Measurements from ENCODE around the gene KCNK4.
"Not testable (repeated sequence)": the region's sequence is repeated elsewhere in the genome, so short reads cannot be mapped to it uniquely, and the experiment has no call there.

Gene KCNK4

DNA sequence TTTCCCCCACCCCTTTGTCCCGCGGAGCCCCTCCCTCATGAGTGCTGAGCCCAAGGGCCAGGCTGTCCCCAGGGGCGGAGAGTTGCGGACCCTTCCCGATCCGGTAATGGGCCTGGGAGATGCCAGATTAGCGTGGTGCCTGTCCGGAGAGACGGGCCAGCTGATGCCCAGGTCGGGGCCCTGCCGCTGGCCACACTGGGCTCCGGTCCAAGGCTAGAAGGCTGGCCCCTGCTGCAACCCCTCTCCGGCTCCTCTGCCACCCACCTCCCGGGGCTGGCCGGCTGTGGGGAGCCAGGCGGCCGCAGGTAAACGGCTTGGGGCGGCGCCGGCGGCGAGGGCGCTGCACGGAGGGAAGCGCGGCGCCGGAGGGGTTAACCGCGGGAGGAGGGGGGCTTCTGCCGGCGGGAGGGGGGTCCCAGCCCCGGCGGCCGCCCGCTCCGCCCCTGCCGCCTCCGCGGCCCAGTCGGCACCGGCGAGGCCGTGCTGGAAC, at the start of gene KCNK4:
TSS of gene KCNK4 (plus strand) at position 41 of the 490 bp plus-strand sequence. CDS start 1,717 bp downstream, outside the sequence.
- DNase-seq (ENCODE audit: low read depth in 2 of 2, low spot score in 1 of 2): no peak

DNA sequence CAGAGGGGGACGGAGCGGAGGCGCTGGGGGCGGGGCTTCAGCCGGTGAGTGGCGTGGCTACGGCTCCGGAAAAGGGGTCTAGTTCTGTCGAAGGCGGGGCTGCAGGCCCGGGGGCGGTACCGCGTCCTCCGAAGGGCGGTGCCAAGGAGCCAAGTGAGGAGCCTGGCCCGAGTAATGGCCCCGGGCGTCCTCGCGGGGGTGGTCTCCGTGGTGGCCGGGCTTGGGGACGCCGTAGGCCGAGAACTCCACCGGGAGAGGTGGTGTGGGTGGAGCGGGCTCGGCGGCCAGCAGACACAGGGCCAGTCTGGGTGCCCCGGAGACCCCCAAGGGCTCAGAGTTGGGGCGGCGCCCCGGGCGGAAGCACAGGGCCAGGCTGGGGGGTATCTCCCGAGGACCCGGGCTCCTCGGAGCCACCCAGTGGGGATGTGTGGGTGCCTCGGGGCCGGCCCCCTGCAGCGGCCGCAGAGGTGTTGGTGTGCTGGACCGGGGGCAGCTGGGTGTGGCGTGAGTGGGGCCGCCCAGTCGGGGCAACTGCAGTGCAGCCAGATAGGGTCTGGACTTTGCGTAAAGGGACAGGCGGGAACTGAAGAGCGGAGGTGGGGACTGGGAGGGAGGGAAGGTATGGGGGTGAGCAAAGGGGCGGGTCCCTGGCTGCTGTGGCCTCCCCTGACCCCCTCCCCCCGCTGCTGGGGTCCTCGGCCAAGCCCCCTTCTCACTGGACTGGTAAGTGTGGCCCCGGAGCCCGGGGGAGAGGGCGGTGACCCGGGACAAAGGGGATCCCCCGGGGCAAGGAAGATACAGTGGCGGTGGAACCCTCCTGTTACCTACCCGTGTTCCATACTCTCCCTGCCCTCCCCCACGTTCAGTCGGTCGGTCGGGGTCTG, 49.4 kb upstream of the KCNK4 start:
- DNase-seq (ENCODE audit: low read depth in 2 of 2, low spot score in 1 of 2): no peak

DNA sequence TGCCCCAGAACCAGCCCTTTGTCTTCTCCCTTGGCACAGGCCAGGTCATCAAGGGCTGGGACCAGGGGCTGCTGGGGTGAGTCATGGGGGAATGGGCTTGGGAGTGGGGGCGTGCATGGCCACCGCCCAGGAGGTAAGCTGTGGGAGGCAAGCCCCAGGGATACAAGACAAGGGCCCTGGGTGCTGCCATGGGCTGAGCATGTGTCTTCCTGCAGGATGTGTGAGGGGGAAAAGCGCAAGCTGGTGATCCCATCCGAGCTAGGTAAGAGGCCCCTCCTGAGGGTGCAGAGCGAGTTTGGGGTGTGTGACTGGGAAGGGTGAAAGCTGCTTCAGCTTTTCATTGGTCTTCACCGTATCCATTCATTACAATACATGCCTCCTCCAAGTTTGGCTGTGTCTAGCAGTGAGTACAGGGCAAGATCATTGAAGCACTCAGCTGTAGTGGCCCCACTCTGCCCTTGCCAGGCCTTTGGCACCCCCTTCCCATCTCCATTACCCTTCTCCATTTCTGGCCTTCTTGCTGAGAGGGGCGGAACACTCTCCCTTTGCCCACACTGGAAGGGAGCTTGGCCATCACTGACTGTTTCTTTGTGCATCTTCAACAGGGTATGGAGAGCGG, 47.8 kb upstream of the KCNK4 start:
- no peak for DNase-seq (ENCODE audit: low read depth in 2 of 2, low spot score in 1 of 2)

DNA sequence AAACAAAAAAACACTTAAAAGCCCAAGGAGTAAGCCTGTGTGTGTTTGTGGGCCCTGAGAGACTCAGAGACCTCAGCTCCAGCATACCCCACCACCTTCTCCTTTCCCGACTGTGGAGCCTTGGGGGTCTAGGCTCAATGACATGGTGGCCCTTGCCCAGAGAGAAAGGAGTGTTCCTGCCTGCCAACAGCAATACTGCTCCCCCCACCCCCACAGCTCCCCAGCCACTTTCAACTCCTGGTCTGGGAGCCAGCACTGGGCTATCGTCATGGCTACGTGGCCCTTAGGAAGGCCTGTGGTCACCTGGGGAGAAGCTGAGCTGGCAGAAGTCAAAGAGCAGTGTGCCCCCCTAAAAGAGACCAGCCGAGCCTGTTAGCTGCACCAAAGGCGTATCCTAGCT, 47.0 kb upstream of the KCNK4 start:
- no peak for DNase-seq (ENCODE audit: low read depth in 2 of 2, low spot score in 1 of 2)

DNA sequence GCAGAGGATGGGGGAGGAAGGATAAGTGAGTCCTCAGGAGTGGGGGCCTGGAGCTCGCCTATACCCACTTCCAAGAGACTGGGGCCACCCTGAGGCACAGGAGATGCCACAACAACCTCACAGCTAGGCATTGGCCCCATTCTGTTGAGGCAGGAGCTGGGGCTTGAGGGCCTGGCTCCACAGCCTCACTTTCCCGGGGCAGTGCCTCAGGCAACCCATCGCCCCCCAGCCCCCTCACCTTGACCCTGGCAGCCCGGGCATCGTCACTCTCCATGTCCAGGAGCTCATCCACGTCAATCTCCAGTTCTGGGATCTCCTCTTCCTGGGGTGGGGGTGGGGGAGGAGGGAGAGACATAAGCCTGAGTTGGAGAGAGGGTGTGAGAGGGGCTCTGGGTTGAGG, 46.1 kb upstream of the KCNK4 start:
- no peak for DNase-seq (ENCODE audit: low read depth in 2 of 2, low spot score in 1 of 2)

DNA sequence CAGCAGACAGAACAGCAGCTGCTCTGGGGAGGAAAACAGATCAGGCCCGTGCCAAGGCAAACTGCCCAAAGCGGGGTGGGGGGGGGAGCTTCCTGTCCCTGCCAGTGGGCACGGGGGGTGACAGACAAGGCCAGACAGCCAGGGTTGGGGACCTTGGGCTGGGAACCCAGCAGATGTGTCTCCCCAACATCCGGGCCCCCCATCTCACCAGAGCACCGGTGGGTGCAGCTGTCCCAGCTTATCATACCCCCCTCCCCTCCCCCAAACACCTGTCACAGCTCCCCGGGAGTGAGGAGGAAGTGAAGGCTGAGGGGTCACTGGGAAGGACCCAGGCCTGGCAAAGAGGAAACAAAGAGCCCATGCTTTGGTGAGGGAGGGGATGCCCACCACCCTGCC, 45.7 kb upstream of the KCNK4 start:
- no peak for DNase-seq (ENCODE audit: low read depth in 2 of 2, low spot score in 1 of 2)

DNA sequence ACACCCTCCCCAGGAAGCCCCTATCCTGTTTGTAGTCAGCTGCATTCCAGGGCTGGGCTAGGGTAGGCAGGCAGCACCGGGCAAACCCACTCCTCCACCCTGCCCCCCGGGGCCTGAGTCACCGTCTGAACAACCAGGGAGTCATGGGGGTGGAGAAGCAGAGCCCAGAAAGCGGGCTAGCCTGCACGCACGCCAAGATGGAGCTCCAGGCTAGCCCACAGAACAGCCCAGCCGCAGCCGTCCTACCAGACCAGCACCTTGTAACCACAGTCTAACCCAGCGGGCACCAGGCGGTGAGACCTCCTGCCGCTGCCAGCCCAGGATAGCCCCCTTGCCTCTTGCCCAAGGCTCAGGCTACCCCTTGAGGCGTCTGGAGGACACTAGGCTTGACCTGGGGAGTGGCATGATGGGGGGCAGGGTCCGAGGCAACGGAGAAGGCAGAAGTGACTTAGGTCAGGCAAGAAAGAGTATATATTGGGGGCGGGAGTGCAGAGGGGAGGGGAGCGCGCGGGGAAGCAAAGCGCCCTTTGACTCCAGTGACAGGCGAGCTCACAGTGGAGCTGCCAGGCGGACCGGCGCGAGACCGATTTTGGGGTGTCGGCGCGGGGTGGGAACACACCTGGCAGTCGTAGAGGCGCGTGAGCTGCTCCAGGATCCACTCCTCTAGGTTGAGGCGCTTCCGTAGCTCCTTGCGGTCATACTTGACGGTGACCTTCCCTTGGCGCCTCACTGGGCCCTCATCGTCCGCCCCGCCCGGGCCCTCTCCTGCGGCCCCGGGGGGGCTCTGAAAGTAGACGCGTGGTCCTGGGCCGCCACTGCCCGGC, 45.1 kb upstream of the KCNK4 start:
- DNase-seq (ENCODE audit: low read depth in 2 of 2, low spot score in 1 of 2): peak in 1 of 2 donors; percentile 39

DNA sequence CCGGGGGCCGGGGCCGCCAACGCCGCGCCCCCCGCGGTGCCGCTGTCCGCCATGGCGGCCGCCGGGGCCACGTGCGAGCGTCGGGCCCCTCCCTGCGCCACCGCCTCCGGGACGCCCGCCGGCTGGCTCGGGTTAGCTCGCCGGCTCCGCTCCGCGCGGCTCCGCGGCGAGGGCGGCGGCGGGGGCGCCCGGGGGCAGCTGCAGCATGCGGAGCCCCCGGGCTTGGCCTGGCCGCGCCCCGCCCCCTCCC, 44.6 kb upstream of the KCNK4 start:
- not testable (repeated sequence) for DNase-seq (ENCODE audit: low read depth in 2 of 2, low spot score in 1 of 2)

DNA sequence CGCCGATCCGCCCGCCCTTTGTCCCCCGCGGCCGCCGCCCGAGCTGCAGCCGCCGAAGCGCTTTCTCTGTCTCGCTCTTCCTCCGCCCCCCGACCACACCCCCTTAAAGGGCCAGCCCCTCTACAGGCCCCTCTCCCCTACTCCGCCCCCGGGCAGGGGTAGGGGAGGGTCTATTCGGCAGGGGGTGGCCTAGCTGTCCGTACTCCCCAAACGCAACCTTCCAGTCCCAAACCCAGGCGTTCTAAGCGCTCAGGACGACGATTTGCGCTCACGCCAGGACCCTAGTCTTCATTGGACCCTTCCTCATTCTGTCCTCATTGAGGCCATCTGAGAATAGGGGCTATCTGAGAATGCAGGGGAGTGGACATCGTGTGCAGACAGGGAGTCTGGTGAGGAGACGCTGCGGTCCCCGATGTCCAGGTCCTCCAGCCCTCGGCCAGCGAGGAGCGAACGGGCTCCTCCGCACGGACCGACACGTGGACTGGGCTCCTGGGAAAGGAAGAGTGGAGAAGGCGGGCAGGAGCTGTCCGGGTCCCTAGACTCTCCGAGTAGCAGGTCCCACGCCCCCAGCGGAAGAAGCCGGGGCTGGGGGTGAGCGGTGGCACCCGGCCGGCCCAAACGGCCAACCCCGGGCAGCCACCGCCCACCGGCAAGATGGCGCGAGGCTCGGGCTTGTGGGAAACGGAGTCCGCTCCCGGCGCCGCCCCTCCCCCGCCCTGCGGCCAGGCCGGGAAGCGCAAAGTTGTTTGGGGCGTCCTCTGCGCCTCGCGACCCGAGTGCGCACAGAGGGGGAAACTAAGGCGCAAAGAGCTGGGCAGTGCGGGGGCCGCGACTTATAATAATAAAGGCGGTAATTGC, 44.0 kb upstream of the KCNK4 start, which contains the start of gene PPP1R14B:
TSS of gene PPP1R14B (minus strand) at position 73 of the 858 bp plus-strand sequence. CDS start 270 bp downstream, outside the sequence.
- no peak for DNase-seq (ENCODE audit: low read depth in 2 of 2, low spot score in 1 of 2)

DNA sequence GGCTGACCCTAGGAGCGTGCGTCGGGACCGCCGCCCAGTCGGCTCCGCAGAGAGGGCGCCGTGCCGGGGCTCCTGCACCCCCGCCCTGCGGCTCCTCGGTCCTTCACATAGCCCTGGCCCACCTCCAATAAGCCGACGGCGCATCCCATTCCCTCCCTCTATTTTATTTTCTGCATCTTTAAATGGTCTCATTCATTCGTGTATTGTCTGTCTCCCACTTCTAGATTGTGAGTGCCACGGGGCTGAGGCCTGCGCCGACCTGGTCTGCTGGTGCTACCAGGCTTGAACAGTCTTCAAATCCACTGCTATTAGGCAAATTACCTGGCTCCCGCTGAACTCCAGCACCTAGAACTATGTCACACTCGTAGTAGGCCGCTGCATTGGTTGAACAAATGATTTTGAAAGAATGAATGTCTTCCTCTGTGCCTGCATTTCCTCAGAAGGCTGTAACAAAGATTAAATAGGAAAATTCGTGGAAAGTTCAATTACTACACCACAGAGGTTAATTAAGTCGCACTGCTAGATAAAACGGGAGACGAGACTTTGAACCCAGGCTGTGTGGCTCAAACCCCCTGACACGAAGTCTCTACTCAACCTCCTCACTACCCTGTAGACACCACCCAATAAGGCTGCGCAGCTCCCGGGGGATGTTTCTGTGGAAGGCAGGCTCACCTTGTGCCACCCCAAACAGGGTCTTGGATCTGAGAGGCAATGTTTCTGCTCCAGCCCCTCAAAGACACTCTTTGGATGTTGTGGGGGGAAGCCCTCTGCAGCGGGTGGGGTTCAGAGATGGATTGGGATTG, 43.2 kb upstream of the KCNK4 start:
- no peak for DNase-seq (ENCODE audit: low read depth in 2 of 2, low spot score in 1 of 2)

DNA sequence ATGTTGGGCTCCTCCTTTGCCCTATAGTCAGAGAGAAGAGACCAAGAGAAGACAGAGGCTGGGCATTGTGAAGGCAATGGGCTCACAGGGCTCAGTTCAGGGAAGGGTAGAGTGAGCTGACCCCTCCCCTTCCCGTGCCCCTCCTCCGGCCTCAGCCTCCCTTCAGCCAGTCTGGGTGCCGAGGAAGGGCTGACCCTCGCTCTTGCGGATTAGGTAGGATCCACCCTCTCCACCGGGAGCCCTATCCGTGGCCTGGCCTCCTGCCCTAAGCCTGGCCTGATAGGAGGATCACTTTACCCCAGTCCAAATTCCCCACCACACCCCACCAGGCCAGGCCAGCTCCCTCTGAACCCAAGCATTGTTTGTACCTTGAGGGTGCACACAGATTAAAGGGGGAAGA, 42.5 kb upstream of the KCNK4 start:
- no peak for DNase-seq (ENCODE audit: low read depth in 2 of 2, low spot score in 1 of 2)

DNA sequence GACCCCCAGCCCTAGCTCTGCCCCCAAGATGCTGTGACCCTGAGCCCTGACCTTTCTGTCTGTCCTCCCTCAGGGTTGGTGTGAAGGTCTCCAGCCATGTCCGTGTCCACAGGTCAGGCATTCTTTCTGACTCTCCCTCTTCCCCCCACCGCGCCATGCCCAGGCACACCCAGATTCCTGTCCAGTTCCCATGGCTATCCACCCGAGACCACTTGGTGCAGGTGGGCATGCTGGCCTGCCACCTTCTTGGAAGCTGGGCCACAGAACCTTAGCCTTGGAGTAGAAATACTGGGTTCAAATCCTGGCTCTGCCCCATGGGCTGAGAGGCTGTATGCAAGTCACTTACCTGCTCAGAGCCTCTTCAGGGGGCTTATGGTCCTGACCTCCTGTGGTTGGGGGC, 42.1 kb upstream of the KCNK4 start:
- no peak for DNase-seq (ENCODE audit: low read depth in 2 of 2, low spot score in 1 of 2)

DNA sequence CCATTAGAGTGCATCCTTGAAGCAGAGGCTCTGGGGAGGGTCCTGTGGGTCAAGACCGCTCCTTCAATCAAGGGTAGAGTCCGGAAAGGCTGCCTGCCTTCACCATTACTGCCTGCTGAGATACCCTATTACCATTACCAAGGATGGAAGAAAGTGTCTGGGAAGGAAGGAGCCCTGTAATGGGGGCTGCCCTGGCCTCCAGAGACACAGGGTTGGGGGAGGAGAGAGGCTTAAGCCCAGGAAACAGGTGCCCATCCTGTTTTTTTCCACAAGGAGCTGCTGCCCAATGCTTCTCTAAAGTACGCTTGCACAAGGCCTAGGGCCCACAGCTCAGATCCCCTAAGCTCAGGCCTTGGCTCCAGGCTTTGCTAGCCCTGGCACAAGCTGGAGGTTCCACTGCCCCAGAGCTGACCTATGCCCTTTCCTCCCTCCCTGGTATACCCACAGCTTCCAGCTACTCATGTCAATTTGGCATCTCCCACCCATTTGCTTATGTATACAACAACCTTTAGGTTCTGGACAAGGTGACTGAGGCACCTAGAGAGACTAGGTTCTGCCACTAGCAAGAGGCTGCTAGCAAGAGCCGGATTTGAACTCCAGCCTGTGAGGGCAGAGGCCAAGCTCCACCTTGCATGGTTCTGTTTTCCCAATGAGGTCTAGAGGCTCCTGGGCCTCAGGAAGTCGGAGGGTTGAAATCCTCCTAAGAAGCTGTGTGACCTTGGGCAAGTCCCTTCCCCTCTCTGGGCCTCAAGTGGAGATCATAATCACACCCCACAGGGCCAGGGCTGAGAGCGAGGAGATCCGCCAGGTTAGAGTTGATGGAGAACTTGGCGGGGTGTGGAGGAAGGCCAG, 41.3 kb upstream of the KCNK4 start:
- no peak for DNase-seq (ENCODE audit: low read depth in 2 of 2, low spot score in 1 of 2)

DNA sequence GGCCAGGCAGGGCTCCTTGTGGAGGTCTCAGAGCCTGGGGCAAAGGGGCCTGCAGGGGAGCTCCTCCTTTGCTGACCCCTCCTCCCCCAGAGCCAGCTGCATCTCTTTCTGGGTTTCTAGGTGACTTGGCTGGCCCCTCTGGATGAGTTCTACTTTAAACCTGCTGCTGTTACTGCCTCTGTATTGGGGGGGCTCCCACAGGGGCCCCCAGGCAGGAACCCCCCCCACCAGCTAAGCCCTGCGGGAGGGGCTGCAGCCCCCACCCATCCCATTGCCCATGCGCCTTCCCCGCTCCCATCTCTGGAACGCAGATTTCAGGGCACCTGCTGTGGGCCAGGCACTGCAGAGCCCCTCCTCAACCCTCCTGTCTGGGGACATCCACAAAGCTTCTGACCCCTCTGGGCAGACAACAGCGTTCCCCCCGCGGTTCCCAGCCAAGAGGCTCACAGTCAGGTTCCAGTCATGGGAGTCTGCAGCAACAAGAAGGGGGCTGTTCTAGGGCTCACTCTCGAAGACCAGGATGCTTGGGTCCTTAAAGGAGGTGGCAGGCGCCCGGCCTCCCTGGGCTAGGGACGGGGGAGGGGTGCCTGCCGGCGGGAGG, 40.6 kb upstream of the KCNK4 start:
- no peak for DNase-seq (ENCODE audit: low read depth in 2 of 2, low spot score in 1 of 2)

DNA sequence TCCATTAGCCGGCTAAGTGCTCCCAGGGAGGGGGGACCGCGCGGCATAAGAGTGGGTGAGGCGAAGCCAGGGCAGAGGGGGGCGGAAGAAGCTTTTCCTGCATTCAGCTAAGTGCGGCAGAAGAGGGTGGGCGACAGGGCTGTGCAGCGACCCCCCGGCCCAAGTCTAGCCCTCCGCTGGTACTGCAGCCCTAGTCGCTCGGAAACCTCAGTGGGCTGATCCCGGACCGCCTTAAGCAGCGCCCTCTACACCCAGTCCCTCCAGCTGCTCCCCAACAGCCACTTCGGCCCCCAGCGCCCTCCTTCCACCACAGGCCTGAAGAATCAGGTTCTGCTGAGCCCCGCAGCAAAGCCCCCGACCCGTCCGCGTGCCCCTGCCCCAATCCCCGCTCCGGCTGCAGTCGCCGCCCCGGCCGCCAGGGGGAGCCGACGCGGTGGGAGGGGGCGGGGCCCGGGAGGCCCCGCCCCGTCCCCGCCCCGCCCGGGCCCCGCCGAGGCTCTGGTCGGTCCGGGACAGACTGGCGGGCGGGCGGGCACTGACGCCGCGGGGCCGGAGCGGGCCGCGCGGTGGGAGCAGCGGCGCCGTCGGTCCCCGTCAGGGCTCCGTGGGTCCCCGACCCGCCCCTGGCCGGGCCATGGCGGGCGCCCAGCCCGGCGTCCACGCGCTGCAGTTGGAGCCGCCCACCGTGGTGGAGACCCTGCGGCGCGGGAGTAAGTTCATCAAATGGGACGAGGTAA, 39.9 kb upstream of the KCNK4 start, which contains the start of gene PLCB3:
TSS of gene PLCB3 (plus strand) at position 515 of the 737 bp plus-strand sequence. CDS start at position 635, 120 bp downstream.
- no peak for DNase-seq (ENCODE audit: low read depth in 2 of 2, low spot score in 1 of 2)

DNA sequence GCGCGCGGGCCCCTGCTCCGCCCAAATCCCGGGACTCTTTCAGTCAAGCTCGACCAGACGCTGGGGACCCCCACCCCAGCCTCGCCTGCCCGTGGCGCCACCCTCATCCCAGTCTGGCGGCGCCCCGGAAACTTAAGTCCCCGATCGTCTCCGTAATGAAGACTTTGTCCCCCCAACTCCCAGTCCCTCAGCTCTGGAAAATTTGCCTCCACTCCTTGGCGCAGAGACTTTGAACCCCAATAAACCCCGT, 39.4 kb upstream of the KCNK4 start:
- no peak for DNase-seq (ENCODE audit: low read depth in 2 of 2, low spot score in 1 of 2)

DNA sequence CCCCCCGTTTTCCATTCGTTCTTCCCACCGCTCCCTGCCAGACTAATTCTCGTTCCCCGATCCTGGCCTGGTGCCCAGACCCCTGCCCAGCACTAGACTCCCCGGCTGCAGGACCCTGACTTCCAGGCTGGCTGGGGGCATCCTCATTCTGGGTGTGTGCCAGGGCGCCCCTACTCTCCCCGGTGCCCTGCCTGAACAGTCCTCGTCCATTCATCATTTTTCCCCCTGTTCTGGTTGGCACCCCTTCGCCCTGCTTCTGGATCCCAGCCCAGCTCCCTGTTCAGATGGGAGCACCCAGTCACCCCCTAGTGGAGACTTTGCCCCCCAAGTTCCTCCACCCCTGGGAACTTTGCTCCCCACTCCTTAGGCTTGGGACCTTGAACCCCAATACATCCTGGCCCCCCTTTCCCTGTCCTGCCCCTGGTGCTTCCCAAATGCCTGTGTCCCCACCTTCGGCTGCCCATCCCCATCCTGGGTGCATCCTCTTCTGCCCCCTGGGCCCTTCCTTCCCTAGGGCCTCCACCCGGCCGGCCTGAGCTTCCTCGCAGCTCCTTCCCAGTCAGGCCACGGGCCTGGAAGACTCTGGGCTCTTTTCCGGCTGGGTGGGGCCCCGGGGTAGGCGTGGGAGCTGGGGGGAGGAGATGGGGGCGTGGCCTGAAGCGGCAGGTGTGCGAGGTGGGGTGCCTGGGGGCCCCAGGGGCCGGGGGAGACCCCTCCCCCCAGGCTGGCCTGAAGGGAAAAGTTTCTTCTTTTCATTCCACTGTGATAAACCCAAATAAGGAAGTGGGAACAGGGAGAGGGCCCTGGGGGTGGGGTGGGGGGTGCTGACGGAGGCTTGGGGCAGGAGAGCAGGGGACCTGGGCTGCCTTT, 38.9 kb upstream of the KCNK4 start:
- DNase-seq (ENCODE audit: low read depth in 2 of 2, low spot score in 1 of 2): no peak
